Ovary (tissue), 3 donors: ENCODE data around the gene FMN1.

Source experiments
- CTCF ChIP-seq, 3 donors: fragments of 450-650 bp in 2 of 3; fragments of 200-600 bp in 1 of 3; IDR thresholded peaks; one replicate each; pipeline versions ENCODE4 v1.5.1 to v1.8.0; 2016 to 2022; ENCODE audit warnings: antibody characterized with exemption in 3 of 3, mild to moderate bottlenecking in 1 of 3
- EP300 ChIP-seq: sonication (generic); formaldehyde crosslinking; IDR thresholded peaks from one replicate; pipeline ENCODE4 v1.6.1; 2017; ENCODE audit warnings: antibody characterized with exemption
- POLR2A ChIP-seq: fragments of 450-650 bp; IDR thresholded peaks from one replicate; pipeline ENCODE4 v1.6.1; 2017; ENCODE audit warnings: antibody characterized with exemption, mild to moderate bottlenecking, moderate library complexity
- donor health status: DM: no; HTN: no; CAD: no.

GRCh38 chr15:33078607-33079006, 115.9 kb downstream of the FMN1 start:
- TF ChIP-seq CTCF (IDR thresholded peaks at IDR 0.05) = no peak
- no peak for TF ChIP-seq POLR2A
- no peak for TF ChIP-seq EP300
